ENCODE data around the gene SCAF4. TPM values are rescaled to one million over a fixed set of nuclear protein-coding genes. Genes with fewer than 3 reads are reported as not detected.

The SCAF4 gene
- total and polyA plus RNA-seq, 2 of the 8 experiments (the other 6 are each of a cell fraction or from before 2014, with no cell fraction given): 28.9 to 55.1 TPM

DNA sequence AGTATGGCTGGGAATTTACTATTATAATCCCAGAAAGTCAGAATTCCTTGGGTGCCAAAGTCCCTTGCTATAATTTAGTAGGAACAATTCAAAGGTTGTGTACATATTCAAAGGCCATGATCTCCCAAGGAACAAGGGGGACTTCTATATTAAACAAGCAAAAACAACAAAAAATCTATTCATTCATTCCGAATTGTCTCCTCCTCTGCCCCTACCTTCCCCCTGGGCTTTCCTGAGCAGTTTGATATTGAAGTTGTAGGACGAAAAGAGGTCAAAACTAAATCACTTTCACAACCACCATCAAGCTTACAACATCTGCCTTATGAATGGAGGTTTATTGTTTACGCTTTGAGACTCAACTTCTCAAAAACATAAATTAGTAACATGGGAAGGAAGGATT lies 107.7 kb downstream of the SCAF4 start (continued):
- TF ChIP-seq CHD7 (IDR thresholded peaks at IDR 0.05; ENCODE audit: insufficient replicate concordance, low read length) (no peak), TEAD4 (IDR thresholded peaks at IDR 0.05; ENCODE audit: low read depth, low read length) (no peak)
